HepG2 (cell line): ENCODE data around the gene ANTKMT. TPM values are rescaled to one million over a fixed set of nuclear protein-coding genes. Genes with fewer than 3 reads are reported as not detected.

Experiments used
- AKAP8 ChIP-seq: sonication (generic); formaldehyde crosslinking; IDR thresholded peaks from 2 replicates; pipeline ENCODE4 v1.5.1; 2020; ENCODE audit warnings: mild to moderate bottlenecking, missing genetic modification reagents
- KDM1A ChIP-seq: IDR thresholded peaks from 2 replicates; pipeline ENCODE4 v1.6.1; 2016; ENCODE audit warnings: missing compliant biosample characterization
- KLF6 ChIP-seq: IDR thresholded peaks from 2 replicates; pipeline ENCODE4 v1.8.0; 2016; ENCODE audit warnings: missing biosample characterization, missing genetic modification reagents
- MED8 ChIP-seq: sonication (generic); formaldehyde crosslinking; IDR thresholded peaks from 2 replicates; pipeline ENCODE4 v1.8.1; 2023; ENCODE audit warnings: mild to moderate bottlenecking, missing genetic modification reagents; ENCODE audit not compliant: insufficient replicate concordance
- NFYB ChIP-seq: sonication (generic); formaldehyde crosslinking; IDR thresholded peaks from 2 replicates; pipeline ENCODE4 v1.4.0; 2020; ENCODE audit warnings: missing genetic modification reagents
- TGIF2 ChIP-seq: IDR thresholded peaks from 2 replicates; pipeline ENCODE4 v1.6.1; 2016; ENCODE audit warnings: control low read depth, missing compliant biosample characterization
- ZFP36 ChIP-seq: fragments of 150-350 bp; IDR thresholded peaks from 2 replicates; pipeline ENCODE4 v1.6.1; 2018; ENCODE audit warnings: borderline replicate concordance, low read length, low read depth; ENCODE audit not compliant: partially characterized antibody
- ZNF17 ChIP-seq: sonication (generic); formaldehyde crosslinking; IDR thresholded peaks from 2 replicates; pipeline ENCODE4 v1.5.0; 2020; ENCODE audit warnings: mild to moderate bottlenecking, missing genetic modification reagents
- ZNF326 ChIP-seq: sonication (generic); formaldehyde crosslinking; IDR thresholded peaks from 2 replicates; pipeline ENCODE4 v1.4.0; 2020; ENCODE audit warnings: missing genetic modification reagents, borderline replicate concordance
- ZNF501 ChIP-seq: sonication (generic); formaldehyde crosslinking; IDR thresholded peaks from 2 replicates; pipeline ENCODE4 v1.5.1; 2020; ENCODE audit warnings: mild to moderate bottlenecking, moderate library complexity, missing genetic modification reagents
- polyA plus RNA-seq, 8 experiments: library from polyadenylated mRNA; depleted of rRNA in 3 of 8; stranded (reverse) in 7 of 8; unstranded in 1 of 8; fragments of >200 nt; fragmentation: Illumina TruSeq in 4 of 8; extraction: Trizol in 4 of 8; gene quantifications; 2 replicates each; pipeline versions ENCODE4 v1.2.1 to v1.2.3, GENCODE V29; 2011 to 2016; ENCODE audit warnings: low read depth in 4 of 8, missing spikeins in 1 of 8, mixed read lengths in 1 of 8; ENCODE audit not compliant: insufficient read depth in 1 of 8
- total RNA-seq, 5 experiments: library from RNA; depleted of rRNA; stranded (reverse); fragments of >200 nt; fragmentation: Illumina TruSeq; extraction: Trizol; gene quantifications; 2 replicates each; pipeline ENCODE4 v1.2.3, GENCODE V29; 2016; ENCODE audit warnings: low read depth in 1 of 5
- TF ChIP-seq, protein P1 (sequence below): sonication (generic); formaldehyde crosslinking; IDR thresholded peaks from 2 replicates; pipeline ENCODE4 v1.4.0; 2020; ENCODE audit warnings: missing genetic modification reagents, borderline replicate concordance
- TF ChIP-seq, protein P2 (sequence below): sonication (generic); formaldehyde crosslinking; IDR thresholded peaks from 2 replicates; pipeline ENCODE4 v1.8.0; 2022; ENCODE audit warnings: low read depth, missing genetic modification reagents
- TF ChIP-seq, protein P3 (sequence below): sonication (generic); formaldehyde crosslinking; IDR thresholded peaks from 2 replicates; pipeline ENCODE4 v1.4.0; 2020; ENCODE audit warnings: missing genetic modification reagents
- TF ChIP-seq, protein P4 (sequence below): sonication (generic); formaldehyde crosslinking; IDR thresholded peaks from 2 replicates; pipeline ENCODE4 v1.4.0; 2020; ENCODE audit warnings: missing genetic modification reagents, mild to moderate bottlenecking, borderline replicate concordance
- TF ChIP-seq, protein P5 (sequence below): sonication (generic); formaldehyde crosslinking; IDR thresholded peaks from 2 replicates; pipeline ENCODE4 v1.4.0; 2020; ENCODE audit warnings: missing genetic modification reagents
- TF ChIP-seq, protein P6 (sequence below): sonication (generic); formaldehyde crosslinking; IDR thresholded peaks from 2 replicates; pipeline ENCODE4 v1.4.0; 2020; ENCODE audit warnings: mild to moderate bottlenecking, missing genetic modification reagents

Gene ANTKMT
- total and polyA plus RNA-seq, 2 of the 13 experiments (the other 11 are each of a cell fraction or from before 2014, with no cell fraction given): 7.5 to 47.8 TPM

DNA sequence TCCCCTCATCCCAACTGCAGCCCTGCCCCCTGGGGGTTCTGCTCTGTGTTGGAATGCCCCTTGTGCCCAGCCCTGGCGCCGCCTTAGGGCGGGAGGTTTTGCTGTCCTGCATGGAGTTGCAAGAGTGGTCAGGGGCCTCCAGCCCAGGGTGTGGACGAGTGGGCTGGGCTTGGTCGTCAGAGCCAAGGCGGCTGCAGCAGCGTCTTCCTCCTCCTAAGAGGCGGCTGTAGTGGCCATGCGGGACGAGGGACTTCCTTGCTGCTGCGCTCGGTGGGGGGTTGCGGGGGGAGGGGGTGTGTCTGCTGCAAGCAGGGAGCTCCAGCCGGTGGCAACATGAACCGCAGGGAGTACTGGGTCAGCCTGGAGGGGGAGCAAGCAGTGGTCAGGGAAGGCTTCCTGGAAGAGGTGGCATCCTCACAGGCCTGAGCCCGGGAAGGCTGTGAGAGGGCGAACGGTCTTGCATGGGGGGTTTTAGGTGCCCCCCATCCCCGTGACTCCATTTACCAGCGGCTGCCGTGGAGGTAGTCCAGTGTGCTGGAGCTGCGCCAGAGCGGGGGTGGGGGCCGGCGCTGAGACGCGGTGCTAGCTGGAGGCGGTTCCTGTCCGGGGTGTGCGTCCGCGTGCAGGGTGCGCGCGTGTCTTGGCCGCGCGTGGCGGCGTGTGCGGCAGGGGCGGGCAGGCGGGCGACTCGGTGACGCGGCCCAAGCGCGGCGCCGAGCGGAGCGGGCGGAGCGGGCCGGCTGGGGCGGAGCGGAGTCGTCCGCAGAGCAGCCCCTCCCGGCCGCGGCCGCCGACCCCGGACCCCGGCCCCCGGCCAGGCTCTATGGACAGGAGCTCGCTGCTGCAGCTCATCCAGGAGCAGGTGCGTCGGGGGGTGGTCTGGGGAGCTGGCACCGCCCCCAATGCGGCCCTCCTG lies 45.7 kb upstream of the ANTKMT start, which contains the start of gene RHBDL1 (continued):
- TF ChIP-seq, protein P1, sequence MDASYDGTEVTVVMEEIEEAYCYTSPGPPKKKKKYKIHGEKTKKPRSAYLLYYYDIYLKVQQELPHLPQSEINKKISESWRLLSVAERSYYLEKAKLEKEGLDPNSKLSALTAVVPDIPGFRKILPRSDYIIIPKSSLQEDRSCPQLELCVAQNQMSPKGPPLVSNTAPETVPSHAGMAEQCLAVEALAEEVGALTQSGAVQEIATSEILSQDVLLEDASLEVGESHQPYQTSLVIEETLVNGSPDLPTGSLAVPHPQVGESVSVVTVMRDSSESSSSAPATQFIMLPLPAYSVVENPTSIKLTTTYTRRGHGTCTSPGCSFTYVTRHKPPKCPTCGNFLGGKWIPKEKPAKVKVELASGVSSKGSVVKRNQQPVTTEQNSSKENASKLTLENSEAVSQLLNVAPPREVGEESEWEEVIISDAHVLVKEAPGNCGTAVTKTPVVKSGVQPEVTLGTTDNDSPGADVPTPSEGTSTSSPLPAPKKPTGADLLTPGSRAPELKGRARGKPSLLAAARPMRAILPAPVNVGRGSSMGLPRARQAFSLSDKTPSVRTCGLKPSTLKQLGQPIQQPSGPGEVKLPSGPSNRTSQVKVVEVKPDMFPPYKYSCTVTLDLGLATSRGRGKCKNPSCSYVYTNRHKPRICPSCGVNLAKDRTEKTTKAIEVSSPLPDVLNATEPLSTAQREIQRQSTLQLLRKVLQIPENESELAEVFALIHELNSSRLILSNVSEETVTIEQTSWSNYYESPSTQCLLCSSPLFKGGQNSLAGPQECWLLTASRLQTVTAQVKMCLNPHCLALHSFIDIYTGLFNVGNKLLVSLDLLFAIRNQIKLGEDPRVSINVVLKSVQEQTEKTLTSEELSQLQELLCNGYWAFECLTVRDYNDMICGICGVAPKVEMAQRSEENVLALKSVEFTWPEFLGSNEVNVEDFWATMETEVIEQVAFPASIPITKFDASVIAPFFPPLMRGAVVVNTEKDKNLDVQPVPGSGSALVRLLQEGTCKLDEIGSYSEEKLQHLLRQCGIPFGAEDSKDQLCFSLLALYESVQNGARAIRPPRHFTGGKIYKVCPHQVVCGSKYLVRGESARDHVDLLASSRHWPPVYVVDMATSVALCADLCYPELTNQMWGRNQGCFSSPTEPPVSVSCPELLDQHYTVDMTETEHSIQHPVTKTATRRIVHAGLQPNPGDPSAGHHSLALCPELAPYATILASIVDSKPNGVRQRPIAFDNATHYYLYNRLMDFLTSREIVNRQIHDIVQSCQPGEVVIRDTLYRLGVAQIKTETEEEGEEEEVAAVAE (CRISPR knock-in tag): no peak
- TF ChIP-seq NFYB (CRISPR knock-in tag): no peak
- no peak for TF ChIP-seq ZNF501
- no peak; the same call in none of the 2 replicates for TF ChIP-seq ZNF326 (CRISPR knock-in tag)
- TF ChIP-seq KLF6 (CRISPR knock-in tag): no peak
- TF ChIP-seq MED8 (CRISPR knock-in tag): no peak
- TF ChIP-seq, protein P2, sequence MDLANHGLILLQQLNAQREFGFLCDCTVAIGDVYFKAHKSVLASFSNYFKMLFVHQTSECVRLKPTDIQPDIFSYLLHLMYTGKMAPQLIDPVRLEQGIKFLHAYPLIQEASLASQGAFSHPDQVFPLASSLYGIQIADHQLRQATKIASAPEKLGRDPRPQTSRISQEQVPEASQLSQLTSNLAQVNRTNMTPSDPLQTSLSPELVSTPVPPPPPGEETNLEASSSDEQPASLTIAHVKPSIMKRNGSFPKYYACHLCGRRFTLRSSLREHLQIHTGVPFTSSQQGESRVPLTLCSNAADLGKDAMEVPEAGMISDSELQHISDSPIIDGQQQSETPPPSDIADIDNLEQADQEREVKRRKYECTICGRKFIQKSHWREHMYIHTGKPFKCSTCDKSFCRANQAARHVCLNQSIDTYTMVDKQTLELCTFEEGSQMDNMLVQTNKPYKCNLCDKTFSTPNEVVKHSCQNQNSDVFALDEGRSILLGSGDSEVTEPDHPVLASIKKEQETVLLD (CRISPR knock-in tag): no peak
- 0 out of 2 replicates have a peak, but pooled peaks have one; percentile 17 for TF ChIP-seq KDM1A (CRISPR knock-in tag)
- TF ChIP-seq ZNF17 (CRISPR knock-in tag): no peak
- TF ChIP-seq ZFP36: peak; percentile 99
- TF ChIP-seq, protein P3, sequence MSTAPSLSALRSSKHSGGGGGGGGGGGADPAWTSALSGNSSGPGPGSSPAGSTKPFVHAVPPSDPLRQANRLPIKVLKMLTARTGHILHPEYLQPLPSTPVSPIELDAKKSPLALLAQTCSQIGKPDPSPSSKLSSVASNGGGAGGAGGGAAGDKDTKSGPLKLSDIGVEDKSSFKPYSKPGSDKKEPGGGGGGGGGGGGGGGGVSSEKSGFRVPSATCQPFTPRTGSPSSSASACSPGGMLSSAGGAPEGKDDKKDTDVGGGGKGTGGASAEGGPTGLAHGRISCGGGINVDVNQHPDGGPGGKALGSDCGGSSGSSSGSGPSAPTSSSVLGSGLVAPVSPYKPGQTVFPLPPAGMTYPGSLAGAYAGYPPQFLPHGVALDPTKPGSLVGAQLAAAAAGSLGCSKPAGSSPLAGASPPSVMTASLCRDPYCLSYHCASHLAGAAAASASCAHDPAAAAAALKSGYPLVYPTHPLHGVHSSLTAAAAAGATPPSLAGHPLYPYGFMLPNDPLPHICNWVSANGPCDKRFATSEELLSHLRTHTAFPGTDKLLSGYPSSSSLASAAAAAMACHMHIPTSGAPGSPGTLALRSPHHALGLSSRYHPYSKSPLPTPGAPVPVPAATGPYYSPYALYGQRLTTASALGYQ (CRISPR knock-in tag): no peak
- TF ChIP-seq, protein P4, sequence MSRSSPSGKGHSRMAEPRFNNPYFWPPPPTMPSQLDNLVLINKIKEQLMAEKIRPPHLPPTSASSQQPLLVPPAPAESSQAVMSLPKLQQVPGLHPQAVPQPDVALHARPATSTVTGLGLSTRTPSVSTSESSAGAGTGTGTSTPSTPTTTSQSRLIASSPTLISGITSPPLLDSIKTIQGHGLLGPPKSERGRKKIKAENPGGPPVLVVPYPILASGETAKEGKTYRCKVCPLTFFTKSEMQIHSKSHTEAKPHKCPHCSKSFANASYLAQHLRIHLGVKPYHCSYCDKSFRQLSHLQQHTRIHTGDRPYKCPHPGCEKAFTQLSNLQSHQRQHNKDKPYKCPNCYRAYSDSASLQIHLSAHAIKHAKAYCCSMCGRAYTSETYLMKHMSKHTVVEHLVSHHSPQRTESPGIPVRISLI (CRISPR knock-in tag): no peak
- TF ChIP-seq TGIF2 (CRISPR knock-in tag): no peak
- TF ChIP-seq, protein P5, sequence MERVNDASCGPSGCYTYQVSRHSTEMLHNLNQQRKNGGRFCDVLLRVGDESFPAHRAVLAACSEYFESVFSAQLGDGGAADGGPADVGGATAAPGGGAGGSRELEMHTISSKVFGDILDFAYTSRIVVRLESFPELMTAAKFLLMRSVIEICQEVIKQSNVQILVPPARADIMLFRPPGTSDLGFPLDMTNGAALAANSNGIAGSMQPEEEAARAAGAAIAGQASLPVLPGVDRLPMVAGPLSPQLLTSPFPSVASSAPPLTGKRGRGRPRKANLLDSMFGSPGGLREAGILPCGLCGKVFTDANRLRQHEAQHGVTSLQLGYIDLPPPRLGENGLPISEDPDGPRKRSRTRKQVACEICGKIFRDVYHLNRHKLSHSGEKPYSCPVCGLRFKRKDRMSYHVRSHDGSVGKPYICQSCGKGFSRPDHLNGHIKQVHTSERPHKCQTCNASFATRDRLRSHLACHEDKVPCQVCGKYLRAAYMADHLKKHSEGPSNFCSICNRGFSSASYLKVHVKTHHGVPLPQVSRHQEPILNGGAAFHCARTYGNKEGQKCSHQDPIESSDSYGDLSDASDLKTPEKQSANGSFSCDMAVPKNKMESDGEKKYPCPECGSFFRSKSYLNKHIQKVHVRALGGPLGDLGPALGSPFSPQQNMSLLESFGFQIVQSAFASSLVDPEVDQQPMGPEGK: peak; percentile 49; the same call in 1 of the 2 replicates
- TF ChIP-seq AKAP8: peak; percentile 96
- TF ChIP-seq, protein P6, sequence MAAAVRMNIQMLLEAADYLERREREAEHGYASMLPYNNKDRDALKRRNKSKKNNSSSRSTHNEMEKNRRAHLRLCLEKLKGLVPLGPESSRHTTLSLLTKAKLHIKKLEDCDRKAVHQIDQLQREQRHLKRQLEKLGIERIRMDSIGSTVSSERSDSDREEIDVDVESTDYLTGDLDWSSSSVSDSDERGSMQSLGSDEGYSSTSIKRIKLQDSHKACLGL: peak; percentile 65
